Measurements from ENCODE around the gene AKT1S1.
A peak's percentile ranks its signal among the peaks of the same experiment; 100 is the strongest.

The AKT1S1 gene

GRCh38 chr19:49907745-49908446, 30.7 kb upstream of the AKT1S1 start:
- no peak for DNase-seq (ENCODE audit: low spot score)

- DNase-seq (ENCODE audit: low spot score): no peak
Measured at GRCh38 chr19:49906879-49907564, 29.9 kb upstream of the AKT1S1 start.

- no peak for DNase-seq (ENCODE audit: low spot score)
Measured at GRCh38 chr19:49904136-49904535, 27.0 kb upstream of the AKT1S1 start.

- peak; percentile 45 for DNase-seq (ENCODE audit: low spot score)
Measured at GRCh38 chr19:49896863-49897621, 19.9 kb upstream of the AKT1S1 start, which contains the start of gene IL4I1. Gene IL4I1 (minus strand): TSS chr19:49896887. CDS start chr19:49896160, 727 bp downstream.

GRCh38 chr19:49895566-49896297, 18.6 kb upstream of the AKT1S1 start:
- DNase-seq (ENCODE audit: low spot score): no peak

- no peak for DNase-seq (ENCODE audit: low spot score)
Measured at GRCh38 chr19:49894879-49895565, 17.9 kb upstream of the AKT1S1 start.

GRCh38 chr19:49894011-49894664, 17.0 kb upstream of the AKT1S1 start:
- DNase-seq (ENCODE audit: low spot score): no peak

GRCh38 chr19:49892716-49893115, 15.6 kb upstream of the AKT1S1 start:
- no peak for DNase-seq (ENCODE audit: low spot score)

- DNase-seq (ENCODE audit: low spot score): no peak
Measured at GRCh38 chr19:49891393-49891792, 14.2 kb upstream of the AKT1S1 start.

- DNase-seq (ENCODE audit: low spot score): no peak
Measured at GRCh38 chr19:49890349-49891311, 13.5 kb upstream of the AKT1S1 start.

- peak; percentile 50 for DNase-seq (ENCODE audit: low spot score)
Measured at GRCh38 chr19:49889687-49890348, 12.7 kb upstream of the AKT1S1 start.

GRCh38 chr19:49889038-49889686, 12.0 kb upstream of the AKT1S1 start:
- no peak for DNase-seq (ENCODE audit: low spot score)

- no peak for DNase-seq (ENCODE audit: low spot score)
Measured at GRCh38 chr19:49888510-49888824, 11.3 kb upstream of the AKT1S1 start.

GRCh38 chr19:49887665-49888509, 10.7 kb upstream of the AKT1S1 start:
- DNase-seq (ENCODE audit: low spot score): no peak

- no peak for DNase-seq (ENCODE audit: low spot score)
Measured at GRCh38 chr19:49887037-49887664, 10.0 kb upstream of the AKT1S1 start.

GRCh38 chr19:49884760-49885159, 7.6 kb upstream of the AKT1S1 start:
- no peak for DNase-seq (ENCODE audit: low spot score)

GRCh38 chr19:49884109-49884508, 7.0 kb upstream of the AKT1S1 start:
- no peak for DNase-seq (ENCODE audit: low spot score)
